NCI-H748 treated with DMSO at 0.1 percent for 48 hours (cell line): ENCODE results near the gene SSC5D.
"Not testable (repeated sequence)": the region's sequence is repeated elsewhere in the genome, so short reads cannot be mapped to it uniquely, and the experiment has no call there.

Source experiments
- DNase-seq: peaks from one replicate; lab custom pipeline; 2025; lab: John Stamatoyannopoulos, UW

SSC5D gene

DNA sequence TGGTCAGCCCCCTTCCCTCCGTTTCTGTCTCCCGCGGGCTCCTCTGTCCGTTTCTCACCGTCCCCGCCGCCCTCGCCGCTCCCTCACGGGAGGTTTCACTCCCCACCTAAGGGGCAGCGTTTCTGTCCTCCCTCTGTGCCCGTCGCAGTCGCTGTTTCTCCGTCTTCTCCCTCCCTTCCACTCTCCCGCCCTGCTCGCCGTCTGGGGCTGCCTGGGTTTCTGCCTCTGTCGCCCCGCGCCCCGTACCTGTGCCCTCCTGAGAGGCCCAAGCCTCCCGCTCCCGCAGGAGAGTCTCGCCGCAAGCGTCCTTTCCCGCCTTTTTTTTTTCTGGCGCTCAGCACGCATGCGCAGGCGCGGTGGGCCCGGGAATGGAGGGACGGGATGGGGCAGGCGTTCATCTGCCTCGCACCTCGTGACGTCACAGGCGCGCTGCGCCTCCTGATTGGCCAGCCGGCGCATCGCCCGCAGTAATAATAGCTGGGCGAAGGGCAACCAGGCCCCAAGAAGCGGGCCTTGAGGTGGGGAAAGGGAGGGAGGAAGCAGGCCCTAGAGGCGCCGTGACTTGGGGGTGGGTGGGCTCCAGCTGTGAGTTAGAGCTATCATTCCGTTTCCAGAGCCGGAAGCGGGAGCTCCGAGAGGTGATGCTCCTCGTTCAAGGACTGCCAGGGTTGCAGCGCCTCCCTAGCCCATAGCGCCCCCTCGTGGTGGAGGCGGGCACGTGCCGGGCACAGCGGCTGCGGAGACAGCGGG, 15.4 kb downstream of the SSC5D start:
- DNase-seq = peak; percentile 85

DNA sequence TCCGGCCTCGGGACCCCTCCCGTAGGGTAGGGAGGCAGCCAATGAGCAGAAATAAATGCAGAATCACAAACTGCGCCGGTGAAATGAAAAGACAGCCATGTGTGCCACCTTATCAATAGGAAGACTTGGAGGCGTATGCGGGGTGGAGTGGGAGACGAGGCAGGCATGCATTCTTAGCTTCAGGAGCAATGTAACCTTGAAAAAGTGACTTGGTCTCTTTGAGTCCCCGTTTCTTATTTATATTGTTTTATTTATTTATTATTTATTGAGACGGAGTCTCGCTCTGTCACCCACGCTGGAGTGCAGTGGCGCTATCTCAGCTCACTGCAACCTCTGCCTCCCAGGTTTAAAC, 16.0 kb downstream of the SSC5D start:
- no peak for DNase-seq

DNA sequence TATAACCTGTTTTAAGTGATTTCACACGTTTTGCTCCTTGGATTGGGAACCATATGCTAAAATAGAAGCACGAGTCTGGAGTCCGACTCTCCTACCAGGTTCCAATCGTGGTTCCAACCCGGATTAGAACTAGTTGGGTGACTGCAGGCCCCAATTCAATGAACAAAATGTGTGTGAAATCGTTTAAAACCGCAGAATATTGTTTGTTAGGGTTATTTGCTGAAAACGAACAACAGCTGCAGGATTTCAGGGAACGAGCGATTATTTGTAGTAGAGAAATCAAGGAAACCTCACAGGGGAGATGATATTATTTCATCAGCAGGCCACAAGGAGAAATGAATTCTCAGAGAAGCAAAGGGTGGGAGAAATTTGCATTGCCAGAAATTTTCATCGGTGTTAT, 16.7 kb downstream of the SSC5D start:
- no peak for DNase-seq

DNA sequence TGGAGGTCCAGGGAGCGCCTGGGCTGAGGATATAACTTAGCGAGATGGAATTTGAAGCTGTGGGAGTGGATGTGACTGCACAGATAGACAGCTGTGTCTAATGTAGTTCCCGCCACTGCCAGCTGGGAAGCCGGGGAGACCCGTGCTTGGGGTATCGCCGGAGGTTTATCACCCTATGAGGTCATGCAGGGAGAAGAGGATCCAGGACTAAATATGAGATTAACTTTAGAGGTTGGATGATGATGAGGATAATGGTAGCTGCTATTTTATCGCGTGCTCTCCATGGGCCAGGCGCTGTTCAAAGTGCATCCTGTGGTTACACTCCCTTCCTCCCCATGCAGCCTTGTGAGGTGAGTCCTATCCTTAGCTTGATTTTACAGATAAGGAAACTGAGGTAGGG, 19.9 kb downstream of the SSC5D start:
- no peak for DNase-seq

DNA sequence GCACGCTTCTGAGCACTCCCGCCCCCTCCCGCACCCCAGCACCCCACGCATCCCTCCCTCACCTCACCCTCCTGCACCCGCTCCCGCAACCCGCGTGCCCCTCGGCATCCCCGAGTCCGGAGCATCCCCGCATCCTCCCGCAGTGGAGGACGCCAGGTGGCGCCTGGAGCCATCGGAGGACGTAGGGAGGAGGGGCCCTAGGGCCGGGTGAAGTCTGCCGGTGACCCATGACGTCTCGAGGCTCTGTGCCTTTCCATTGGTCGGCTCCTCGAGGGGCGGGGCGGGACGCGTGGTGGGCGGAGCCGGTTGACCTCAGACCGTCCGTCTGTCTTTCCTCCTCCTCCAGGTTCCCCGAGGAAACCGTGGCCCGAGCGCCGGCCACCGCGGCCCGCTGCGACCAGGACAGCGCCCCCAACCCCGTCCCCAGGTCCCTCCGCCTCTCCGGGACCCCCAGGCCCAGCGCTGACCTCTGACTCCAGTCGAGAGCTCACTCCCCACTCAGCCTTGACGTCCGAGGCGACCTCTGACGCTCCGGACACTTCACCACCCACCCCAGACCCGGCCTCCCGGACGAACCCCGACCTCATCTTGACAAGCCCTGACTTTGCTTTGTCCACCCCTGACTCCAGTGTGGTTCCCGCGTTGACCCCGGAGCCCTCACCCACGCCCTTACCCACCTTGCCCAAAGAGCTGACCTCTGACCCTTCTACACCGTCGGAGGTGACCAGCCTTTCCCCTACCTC, 28.8 kb downstream of the SSC5D start:
- DNase-seq = peak; percentile 81

DNA sequence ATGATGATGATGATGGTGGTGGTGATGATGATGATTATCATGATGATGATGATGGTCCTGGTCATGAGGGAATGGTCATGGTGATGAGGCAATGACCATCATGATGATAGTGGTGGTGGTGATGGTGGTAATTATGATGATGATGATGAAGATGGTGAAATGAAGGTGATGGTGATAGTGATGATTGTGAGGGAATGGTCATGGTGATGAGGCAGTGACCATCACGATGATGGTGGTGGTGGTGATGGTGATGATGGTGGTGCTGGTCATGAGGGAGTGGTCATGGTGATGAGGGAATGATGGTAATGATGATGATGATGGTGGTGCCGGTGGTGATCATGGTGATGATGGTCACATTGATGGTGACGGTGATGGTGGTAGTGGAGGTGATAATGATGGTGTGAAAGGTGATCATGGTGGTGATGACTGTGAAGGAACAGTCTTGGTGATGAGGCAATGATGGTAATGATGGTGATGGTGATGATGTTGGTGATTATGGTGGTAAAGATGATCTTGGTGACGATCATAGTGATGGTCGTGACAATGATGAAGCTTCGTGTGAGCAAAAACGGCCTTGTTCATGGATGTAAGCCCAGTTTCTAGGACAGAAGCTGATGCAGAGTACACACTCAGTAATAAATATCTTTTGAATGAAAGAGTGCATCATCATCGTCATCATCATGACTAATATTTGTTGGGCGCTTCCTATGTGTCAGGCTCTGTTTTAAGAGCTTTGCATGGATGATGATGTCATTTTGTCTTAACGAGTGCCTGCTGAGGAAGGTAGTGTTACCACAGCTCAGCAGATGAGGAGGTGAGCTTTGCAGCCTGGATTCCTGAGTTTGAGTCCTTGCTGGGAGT, 31.4 kb downstream of the SSC5D start:
- DNase-seq = no peak

DNA sequence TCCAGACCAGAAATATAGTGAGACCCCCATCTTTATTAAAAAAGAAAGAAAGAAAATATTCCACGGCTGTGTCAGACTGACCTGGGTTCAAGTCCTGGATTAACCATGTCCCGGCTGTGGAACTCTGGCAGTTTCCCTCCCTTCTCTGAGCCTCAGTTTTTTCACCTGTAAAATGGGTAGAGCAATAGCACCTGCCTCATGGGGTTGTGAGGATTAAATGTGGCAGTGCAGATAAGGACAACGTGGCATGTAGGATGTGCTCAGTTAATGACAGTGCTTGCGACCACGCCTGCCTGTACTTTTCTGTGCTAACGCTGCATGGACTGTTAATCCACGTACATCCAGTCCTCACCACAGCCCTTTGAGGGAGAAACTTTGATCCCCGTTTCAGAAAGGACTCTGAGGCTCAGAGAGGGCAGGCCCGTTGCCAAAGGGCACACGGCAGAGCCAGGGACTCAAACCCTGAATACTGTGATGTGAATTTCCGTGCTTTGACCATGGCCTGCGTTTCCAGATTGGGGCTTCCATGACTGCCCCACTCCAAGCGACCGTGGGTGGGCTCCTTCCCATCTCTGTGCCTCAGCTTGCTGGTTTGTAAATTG, 32.6 kb downstream of the SSC5D start:
- DNase-seq = no peak

DNA sequence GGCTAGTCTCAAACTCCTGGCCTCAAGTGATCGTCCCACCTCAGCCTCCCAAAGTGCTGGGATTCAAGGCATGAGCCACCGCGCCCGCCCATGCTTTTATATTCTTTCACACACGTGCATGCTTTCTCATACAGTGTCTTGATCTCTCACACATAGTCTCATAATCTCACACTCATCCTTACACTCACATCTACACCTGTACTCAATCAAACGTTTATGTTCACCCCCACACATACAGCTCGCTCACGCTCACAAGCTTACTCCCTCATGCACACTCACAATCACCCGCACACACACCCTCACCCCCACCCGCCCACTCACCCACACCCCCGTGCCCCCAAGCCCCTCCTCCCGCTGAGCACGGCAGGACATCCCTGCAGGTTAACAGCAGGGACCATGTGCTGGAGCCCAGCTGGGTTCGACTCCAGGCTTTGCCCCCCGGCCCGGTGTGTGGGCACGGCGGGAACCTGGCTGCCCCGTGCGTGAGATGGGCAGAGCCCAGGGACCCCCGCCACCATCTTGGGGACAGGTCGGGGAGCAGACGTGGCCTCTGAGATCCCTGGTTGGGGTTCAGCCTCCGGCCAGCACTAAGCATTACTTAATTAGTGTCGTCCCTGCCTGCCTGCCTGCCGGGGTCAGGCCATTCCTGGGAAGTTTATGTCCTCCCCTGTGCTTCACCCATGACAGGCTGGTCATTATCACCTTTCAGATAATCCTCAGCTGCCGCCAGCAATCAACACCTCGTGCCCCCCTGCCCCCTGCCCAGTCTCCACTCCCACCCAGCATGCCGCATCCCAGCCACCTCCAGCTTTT, 37.3 kb downstream of the SSC5D start:
- DNase-seq = no peak

DNA sequence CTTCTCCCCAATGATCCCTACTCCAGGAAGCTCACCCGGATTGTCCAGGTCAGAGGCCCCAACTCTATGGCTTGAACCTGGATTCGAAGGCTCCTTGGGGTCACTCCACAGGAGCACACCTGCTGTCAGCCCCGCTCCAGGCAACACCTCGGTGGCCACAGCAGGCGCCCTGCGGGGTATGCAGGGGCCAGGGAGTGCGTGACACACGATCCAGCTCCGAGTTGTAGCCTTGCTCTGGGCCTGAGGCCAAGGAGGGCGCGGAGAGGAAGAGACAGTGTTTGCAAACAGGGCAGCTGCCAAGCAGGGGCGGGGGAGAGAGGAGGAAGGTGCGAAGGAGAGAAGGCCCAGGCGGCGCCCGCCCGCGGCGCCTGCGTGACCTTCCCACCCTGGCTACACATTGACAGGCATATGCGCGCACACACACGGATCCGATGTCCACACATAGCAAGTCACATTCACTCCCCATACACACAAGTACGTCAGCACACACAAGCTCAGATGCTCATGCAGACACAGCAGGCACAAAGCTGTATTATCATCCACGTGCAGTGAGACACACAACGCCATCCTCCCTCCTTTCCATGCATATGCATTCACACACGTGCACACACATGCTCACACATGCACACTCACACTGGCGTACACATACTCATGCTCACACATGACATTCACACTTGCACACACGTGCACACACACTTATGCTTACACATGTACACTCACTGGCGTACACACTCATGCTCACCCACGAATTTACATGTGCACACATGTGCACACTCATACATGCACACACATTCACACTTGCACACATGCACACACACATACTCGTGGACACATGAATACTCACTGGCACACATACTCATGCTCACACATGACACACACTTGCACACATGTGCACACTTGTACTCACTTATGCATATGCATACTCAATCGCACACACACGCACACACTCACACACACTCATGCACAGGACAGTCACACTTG, 38.3 kb downstream of the SSC5D start:
- DNase-seq = no peak

DNA sequence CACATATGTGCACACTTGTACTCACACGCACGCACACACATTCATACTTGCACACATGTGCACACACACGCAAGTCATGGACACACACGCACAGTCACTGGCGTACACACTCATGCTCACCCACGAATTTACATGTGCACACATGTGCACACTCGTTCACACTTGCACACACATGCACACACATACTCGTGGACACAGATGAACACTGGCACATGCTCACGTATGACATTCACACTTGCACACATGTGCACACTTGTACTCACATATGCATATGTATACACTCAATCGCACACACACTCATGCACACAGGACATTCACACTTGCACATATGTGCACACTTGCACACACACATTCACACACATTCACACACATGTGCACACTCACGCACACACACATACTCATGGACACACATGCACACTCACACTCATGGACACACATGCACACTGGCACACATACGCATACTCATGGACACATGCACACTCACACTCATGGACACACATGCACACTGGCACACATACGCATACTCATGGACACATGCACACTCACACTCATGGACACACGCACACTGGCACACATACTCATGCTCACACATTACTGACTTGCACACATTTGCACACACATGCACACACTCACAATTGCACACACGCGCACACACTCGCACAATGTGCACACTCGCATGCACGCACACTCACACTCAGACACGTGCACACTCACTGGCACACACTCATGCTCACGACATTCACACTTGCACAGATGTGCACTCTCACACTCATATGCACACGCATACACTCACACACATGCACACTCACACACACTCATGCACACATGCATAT, 39.2 kb downstream of the SSC5D start:
- DNase-seq = no peak

DNA sequence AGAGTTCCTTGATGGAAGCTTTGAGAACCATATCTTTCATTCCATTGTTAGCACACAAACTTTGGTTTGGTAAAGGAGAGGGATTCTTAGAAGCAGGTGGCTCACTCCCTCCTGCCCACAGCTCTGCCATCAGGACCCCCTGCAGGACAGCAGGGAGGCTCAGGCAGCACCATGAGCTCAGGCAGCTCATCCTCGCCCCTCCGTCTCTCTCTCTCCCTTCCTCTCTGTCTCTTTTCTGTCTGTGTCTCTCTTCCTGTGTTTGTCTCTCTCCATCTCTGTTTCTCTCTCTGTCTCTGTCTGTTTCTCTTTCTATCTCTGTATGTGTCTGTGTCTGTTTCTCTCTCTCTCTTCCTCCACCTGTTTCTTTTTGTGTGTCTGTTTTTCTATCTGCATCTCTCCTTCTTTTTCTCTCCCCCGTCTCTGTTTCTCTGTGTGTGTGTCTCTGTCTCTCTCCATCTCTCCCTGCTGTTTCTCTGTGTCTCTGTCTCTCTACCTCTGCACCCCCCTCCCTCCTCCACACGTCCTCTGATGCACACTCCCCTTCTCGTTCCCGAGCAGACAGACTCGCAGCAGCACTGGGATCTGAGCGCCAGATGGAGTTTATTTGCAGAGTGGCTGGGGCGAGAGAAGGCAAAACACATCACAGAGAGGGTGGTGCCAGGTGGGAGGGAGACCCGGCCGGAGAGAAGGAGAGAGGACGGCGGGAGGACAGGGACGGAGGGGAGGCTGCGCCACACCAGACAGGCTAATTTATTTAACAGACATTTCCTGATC, 40.0 kb downstream of the SSC5D start:
- peak; percentile 57 for DNase-seq

DNA sequence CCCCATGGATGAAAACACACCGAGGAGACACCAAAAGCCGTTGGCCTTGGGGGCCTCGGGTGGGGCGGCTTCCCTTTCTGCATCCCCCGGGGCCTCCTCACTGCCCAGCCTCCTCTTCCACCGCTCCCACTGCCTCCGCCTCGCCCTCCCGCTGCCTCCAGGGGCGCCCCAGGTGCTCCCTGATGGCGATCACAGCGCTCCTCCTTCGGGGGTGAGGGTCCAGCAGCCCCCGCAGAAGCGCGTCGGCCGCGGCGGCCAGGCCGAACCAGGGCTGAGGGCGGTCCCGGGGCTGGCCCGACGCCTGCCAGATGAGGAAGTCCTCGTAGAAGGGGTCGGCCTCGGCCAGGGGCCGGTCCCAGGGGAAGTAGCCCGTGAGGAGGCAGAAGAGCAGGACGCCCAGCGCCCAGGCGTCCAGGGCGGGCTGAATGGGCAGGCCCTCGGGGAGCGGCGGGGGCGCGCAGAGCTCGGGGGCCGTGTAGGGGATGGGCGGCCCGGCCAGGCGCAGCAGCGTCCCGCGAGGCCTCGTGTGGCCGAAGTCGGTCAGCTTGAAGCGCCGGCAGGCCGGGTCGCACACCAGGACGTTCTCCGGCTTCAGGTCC, 41.5 kb downstream of the SSC5D start:
- no peak for DNase-seq

DNA sequence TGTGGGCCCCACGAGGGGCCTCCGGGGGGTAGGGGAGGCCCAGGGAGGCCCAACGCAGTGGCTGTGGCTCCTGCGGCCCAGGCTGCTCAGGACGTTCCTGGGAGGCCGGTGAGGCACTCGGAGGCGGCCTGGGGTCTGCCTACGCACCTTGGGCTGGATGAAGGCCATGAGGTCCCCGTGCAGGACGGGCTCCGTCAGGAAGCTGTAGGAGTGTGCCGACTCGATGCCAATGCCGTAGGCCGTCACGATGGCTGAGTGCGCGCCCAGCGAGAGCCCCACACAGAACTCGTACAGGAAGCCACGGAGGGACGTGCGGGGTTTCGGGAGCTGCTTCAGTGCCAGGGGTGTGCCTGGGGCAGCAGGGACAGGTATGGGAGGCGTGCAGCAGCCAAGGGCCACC, 42.8 kb downstream of the SSC5D start:
- no peak for DNase-seq

DNA sequence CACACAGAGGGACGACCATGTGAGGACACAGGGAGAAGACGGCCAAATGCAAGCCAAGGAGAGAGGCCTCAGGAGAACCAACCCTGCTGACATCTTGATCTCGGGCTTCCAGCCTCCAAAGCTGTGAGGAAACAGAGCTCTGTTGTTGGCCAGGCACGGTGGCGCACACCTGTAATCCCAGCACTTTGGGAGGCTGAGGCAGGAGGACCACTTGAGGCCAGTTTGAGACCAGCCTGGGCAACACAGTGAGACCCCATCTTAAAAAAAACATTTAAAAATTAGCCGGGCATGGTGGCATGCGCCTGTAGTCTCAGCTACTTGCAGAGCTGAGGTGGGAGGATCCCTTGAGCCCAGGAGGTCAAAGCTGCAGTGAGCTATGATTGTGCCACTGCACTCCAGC, 46.0 kb downstream of the SSC5D start:
- DNase-seq = not testable (repeated sequence)

DNA sequence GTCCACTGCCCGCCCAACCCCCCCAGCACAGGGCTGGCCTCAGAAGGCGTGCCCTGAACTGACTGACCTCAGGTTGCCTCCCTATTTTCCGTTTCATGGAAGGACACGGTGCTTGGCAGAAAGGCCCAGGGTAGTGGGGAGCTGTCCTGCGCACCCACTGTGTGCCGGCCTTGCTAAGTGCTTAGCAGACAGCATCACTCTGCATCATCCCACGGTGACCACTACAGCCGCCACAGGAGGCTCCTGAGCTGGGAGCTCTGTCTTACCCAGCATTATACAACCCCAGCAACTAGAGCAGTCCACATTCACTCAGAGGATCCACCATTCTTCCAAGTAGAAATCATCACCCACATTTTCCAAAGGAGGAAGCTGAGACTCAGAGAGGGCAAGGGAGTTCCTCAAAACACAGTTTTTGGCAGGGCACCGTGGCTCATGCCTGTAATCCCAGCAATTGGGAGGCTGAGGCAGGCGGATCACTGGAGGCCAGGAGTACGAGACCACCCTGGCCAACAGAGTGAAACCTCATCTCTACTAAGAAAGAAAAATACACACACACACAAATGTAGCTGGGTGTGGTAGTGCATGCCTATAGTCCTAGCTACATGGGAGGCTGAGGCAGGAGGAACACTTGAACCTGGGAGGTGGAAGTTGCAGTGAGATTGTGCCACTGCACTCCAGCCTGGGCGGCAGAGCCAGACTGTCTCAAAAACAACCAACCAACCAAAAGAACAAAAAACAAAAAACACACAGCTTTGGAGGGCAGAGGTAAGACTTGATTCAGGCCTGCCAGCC, 47.1 kb downstream of the SSC5D start:
- DNase-seq = no peak

DNA sequence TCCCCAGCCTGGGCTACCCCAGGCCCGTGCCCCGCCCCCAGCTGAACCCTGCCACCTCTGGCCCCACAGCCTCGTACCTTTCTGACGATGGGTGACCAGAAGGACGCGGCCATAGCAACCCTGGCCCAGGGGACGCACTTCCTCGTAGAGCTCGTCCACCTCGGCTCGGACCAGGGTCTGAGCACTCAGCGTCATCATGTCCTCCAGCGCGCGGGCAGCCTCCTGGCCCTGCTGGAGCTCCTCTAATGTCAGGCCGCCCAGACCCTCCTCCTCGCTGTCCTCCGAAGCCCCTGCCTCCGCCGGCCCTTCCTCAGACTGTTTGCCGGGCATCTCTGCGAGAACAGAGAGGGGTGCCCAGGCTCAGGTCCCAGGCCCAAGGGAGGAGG, 47.7 kb downstream of the SSC5D start:
- no peak for DNase-seq

DNA sequence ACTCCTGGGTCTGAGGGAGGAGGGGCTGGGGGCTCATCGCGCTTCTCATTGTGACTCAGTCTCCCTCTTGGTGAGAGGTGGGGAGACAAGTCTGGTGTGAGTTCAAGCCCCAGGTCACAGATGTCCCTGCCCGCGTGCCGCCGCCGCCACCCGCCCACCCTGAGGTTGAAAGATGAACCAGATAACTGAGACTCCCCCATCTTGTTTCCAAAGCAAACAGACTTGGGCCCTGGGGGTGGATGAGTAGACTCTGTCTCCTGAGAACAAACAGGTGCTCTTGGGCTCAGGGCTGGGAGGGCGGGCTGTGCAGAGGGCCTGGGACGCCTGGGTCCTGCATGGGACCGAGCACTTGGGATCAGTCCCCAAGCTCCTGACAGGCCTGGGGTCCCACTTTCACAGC, 48.1 kb downstream of the SSC5D start:
- DNase-seq = no peak
